HepG2 (cell line): ENCODE results near the gene VSNL1. TPM values are rescaled to one million over a fixed set of nuclear protein-coding genes. Genes with fewer than 3 reads are reported as not detected.
A peak's percentile ranks its signal among the peaks of the same experiment; 100 is the strongest.

Experiments
- ARHGAP35 ChIP-seq: sonication (generic); formaldehyde crosslinking; IDR thresholded peaks from 2 replicates; pipeline ENCODE4 v1.9.0; 2022; ENCODE audit warnings: mild to moderate bottlenecking, inconsistent platforms, moderate library complexity, missing genetic modification reagents, borderline replicate concordance
- BRD4 ChIP-seq: sonication (generic); formaldehyde crosslinking; IDR thresholded peaks from 2 replicates; pipeline ENCODE4 v1.4.0; 2020; ENCODE audit warnings: missing genetic modification reagents
- CAMTA2 ChIP-seq: sonication (generic); formaldehyde crosslinking; IDR thresholded peaks from 2 replicates; pipeline ENCODE4 v1.4.0; 2020; ENCODE audit warnings: mild to moderate bottlenecking, missing genetic modification reagents, borderline replicate concordance
- CBX5 ChIP-seq: sonication (generic); formaldehyde crosslinking; IDR thresholded peaks from 2 replicates; pipeline ENCODE4 v1.4.0; 2020; ENCODE audit warnings: missing genetic modification reagents, borderline replicate concordance
- CHD4 ChIP-seq: fragments of 200-600 bp; sonication (generic); IDR thresholded peaks from 2 replicates; pipeline ENCODE4 v1.7.0; 2017; ENCODE audit warnings: mild to moderate bottlenecking, low read length, borderline replicate concordance
- CREM ChIP-seq, 2 experiments: sonication (generic) in 1 of 2; formaldehyde crosslinking in 1 of 2; IDR thresholded peaks; 2 replicates each; pipeline versions ENCODE4 v1.4.0 to v1.6.1; 2016 to 2020; ENCODE audit warnings: antibody characterized with exemption in 1 of 2, mild to moderate bottlenecking in 1 of 2, missing genetic modification reagents in 1 of 2
- EP300 ChIP-seq, 3 experiments: sonication (generic) in 1 of 3; formaldehyde crosslinking in 1 of 3; IDR thresholded peaks; 2 replicates each; pipeline versions ENCODE4 v1.5.1 to v1.6.1; 2011 to 2020; ENCODE audit warnings: low read depth in 2 of 3, low read length in 2 of 3, borderline replicate concordance in 1 of 3, improper control_type of control experiment in 1 of 3, mild to moderate bottlenecking in 1 of 3, missing genetic modification reagents in 1 of 3, moderate library complexity in 1 of 3
- ETV5 ChIP-seq: IDR thresholded peaks from 2 replicates; pipeline ENCODE4 v1.6.1; 2018; ENCODE audit warnings: missing biosample characterization, missing genetic modification reagents, inconsistent platforms, borderline replicate concordance
- FOXJ3 ChIP-seq: sonication (generic); formaldehyde crosslinking; IDR thresholded peaks from 2 replicates; pipeline ENCODE4 v1.4.0; 2020; ENCODE audit warnings: missing genetic modification reagents, mild to moderate bottlenecking, borderline replicate concordance
- KLF13 ChIP-seq: sonication (generic); formaldehyde crosslinking; IDR thresholded peaks from 2 replicates; pipeline ENCODE4 v1.4.0; 2020; ENCODE audit warnings: mild to moderate bottlenecking, missing genetic modification reagents
- MIXL1 ChIP-seq: IDR thresholded peaks from 2 replicates; pipeline ENCODE4 v1.6.1; 2016
- NAIF1 ChIP-seq: sonication (generic); formaldehyde crosslinking; IDR thresholded peaks from 2 replicates; pipeline ENCODE4 v1.5.0; 2020; ENCODE audit warnings: mild to moderate bottlenecking, missing genetic modification reagents, borderline replicate concordance
- PPARG ChIP-seq: conservative IDR thresholded peaks from 2 replicates; pipeline ENCODE4 v1.6.1; 2016; ENCODE audit warnings: missing biosample characterization, missing genetic modification reagents
- SKI ChIP-seq: fragments of 450-650 bp; IDR thresholded peaks from one replicate; pipeline ENCODE4 v1.6.1; 2018; ENCODE audit warnings: mild to moderate bottlenecking; ENCODE audit not compliant: partially characterized antibody
- SOX5 ChIP-seq: IDR thresholded peaks from 2 replicates; pipeline ENCODE4 v1.6.1; 2016; ENCODE audit warnings: borderline replicate concordance
- TARDBP ChIP-seq: sonication (generic); formaldehyde crosslinking; IDR thresholded peaks from 2 replicates; pipeline ENCODE4 v1.8.0; 2022; ENCODE audit warnings: mild to moderate bottlenecking, missing genetic modification reagents
- ZBTB42 ChIP-seq: sonication (generic); formaldehyde crosslinking; IDR thresholded peaks from 2 replicates; pipeline ENCODE4 v1.5.0; 2020; ENCODE audit warnings: mild to moderate bottlenecking, missing genetic modification reagents
- ZEB1 ChIP-seq: IDR thresholded peaks from 2 replicates; pipeline ENCODE4 v1.6.1; 2012; ENCODE audit warnings: mild to moderate bottlenecking, low read depth, inconsistent platforms; ENCODE audit not compliant: insufficient replicate concordance
- ZFP36L2 ChIP-seq: sonication (generic); formaldehyde crosslinking; IDR thresholded peaks from 2 replicates; pipeline ENCODE4 v1.4.0; 2020; ENCODE audit warnings: missing genetic modification reagents
- ZFX ChIP-seq: sonication (generic); formaldehyde crosslinking; IDR thresholded peaks from 2 replicates; pipeline ENCODE4 v1.4.0; 2020; ENCODE audit warnings: mild to moderate bottlenecking, low read depth, missing genetic modification reagents, moderate library complexity
- ZNF143 ChIP-seq: sonication (generic); formaldehyde crosslinking; IDR thresholded peaks from 2 replicates; pipeline ENCODE4 v1.4.0; 2020; ENCODE audit warnings: missing genetic modification reagents
- ZNF354B ChIP-seq: sonication (generic); formaldehyde crosslinking; IDR thresholded peaks from 2 replicates; pipeline ENCODE4 v1.8.0; 2022; ENCODE audit warnings: mild to moderate bottlenecking, missing genetic modification reagents
- ZNF468 ChIP-seq: sonication (generic); formaldehyde crosslinking; IDR thresholded peaks from 2 replicates; pipeline ENCODE4 v1.8.0; 2022; ENCODE audit warnings: mild to moderate bottlenecking, moderate library complexity, missing genetic modification reagents
- ZNF572 ChIP-seq: sonication (generic); formaldehyde crosslinking; IDR thresholded peaks from 2 replicates; pipeline ENCODE4 v1.5.1; 2020; ENCODE audit warnings: mild to moderate bottlenecking, missing genetic modification reagents
- ZNF660 ChIP-seq: sonication (generic); formaldehyde crosslinking; IDR thresholded peaks from 2 replicates; pipeline ENCODE4 v1.5.1; 2020; ENCODE audit warnings: mild to moderate bottlenecking, low read depth, missing genetic modification reagents, borderline replicate concordance
- ZSCAN20 ChIP-seq: sonication (generic); formaldehyde crosslinking; IDR thresholded peaks from 2 replicates; pipeline ENCODE4 v1.4.0; 2020; ENCODE audit warnings: missing genetic modification reagents, mild to moderate bottlenecking, borderline replicate concordance
- polyA plus RNA-seq, 8 experiments: library from polyadenylated mRNA; depleted of rRNA in 3 of 8; stranded (reverse) in 7 of 8; unstranded in 1 of 8; fragments of >200 nt; fragmentation: Illumina TruSeq in 4 of 8; extraction: Trizol in 4 of 8; gene quantifications; 2 replicates each; pipeline versions ENCODE4 v1.2.1 to v1.2.3, GENCODE V29; 2011 to 2016; ENCODE audit warnings: low read depth in 4 of 8, missing spikeins in 1 of 8, mixed read lengths in 1 of 8; ENCODE audit not compliant: insufficient read depth in 1 of 8
- total RNA-seq, 5 experiments: library from RNA; depleted of rRNA; stranded (reverse); fragments of >200 nt; fragmentation: Illumina TruSeq; extraction: Trizol; gene quantifications; 2 replicates each; pipeline ENCODE4 v1.2.3, GENCODE V29; 2016; ENCODE audit warnings: low read depth in 1 of 5
- TF ChIP-seq, protein P1 (sequence below): sonication (generic); formaldehyde crosslinking; conservative IDR thresholded peaks from 2 replicates; pipeline ENCODE4 v1.5.0; 2020; ENCODE audit warnings: missing genetic modification reagents
- TF ChIP-seq, protein P2 (sequence below): IDR thresholded peaks from 2 replicates; pipeline ENCODE4 v1.6.1; 2016; ENCODE audit warnings: missing compliant biosample characterization, missing genetic modification reagents, borderline replicate concordance

The VSNL1 gene
- total and polyA plus RNA-seq, 2 of the 13 experiments (the other 11 are each of a cell fraction or from before 2014, with no cell fraction given) = 63.2 to 95.9 TPM

DNA sequence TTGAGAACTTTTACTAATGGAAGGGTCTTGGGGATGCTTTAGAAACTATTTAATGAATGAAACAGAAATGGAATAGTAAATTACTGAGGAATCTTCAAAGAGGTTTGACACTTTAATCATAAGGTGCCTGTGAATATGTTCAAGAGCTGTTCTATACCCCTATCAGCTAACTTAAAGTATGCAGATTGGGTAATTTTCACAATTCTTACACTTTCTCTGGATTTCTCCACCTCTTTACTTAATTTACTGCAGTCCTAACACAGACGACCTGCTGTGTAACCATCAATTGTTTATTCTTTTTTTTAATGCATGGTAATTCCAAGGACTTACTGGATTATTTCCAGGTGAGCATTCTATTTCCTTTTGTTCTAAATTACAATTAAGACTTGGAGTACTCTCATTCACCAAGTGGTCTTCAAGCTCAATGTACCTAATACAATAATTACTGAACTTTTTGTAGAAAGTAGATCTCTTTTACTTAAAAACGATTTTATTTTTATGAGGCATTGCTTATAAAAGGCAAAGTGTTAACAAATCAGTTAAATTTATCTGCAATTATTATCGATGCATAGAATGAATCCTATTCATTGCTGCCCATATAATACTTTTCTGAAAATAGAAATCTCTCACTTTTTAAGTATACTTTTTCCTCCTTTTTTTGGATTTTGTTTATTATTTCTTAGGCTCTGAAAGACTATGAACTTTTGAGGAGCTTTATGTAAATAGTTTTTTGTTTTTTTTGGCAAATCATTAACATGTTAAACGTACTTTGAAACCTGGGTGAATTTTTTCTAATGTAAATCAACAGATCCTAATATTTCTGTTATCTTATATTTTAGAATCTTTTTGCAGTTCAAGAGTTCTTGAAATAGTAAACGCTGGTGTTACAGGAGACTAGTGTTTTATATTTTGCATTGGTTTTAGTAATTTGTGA, 5.5 kb downstream of the VSNL1 start (continued):
- TF ChIP-seq BRD4 (no peak), ZFP36L2 (no peak), ZNF572 (CRISPR knock-in tag) (no peak), ZBTB42 (CRISPR knock-in tag) (no peak), ZEB1 (no peak), ZFX (CRISPR knock-in tag) (no peak), ZNF354B (CRISPR knock-in tag) (no peak), PPARG (CRISPR knock-in tag) (0 out of 2 replicates have a peak, but pooled peaks have one; percentile 55), CHD4 (peak; percentile 76; the same call in 1 of the 2 replicates), CREM (IDR thresholded peaks at IDR 0.05) (peak; percentile 69; the same call in 1 of the 2 replicates), CREM (CRISPR knock-in tag; IDR thresholded peaks at IDR 0.05) (no peak), ZSCAN20 (CRISPR knock-in tag) (no peak), KLF13 (CRISPR knock-in tag) (no peak), SOX5 (CRISPR knock-in tag) (peak; percentile 39; the same call in 1 of the 2 replicates), ARHGAP35 (CRISPR knock-in tag) (no peak), CBX5 (no peak), ZNF660 (CRISPR knock-in tag) (no peak), FOXJ3 (peak; percentile 42; the same call in 1 of the 2 replicates), EP300 (IDR thresholded peaks at IDR 0.05; ENCODE audit: low read depth in 2 of 2, low read length in 2 of 2) (peak in 1 of 2 experiments; percentile 73; a peak in 2 of 4 replicates), EP300 (CRISPR knock-in tag; IDR thresholded peaks at IDR 0.05; ENCODE audit: borderline replicate concordance) (no peak), MIXL1 (CRISPR knock-in tag) (no peak), ETV5 (CRISPR knock-in tag) (no peak), SKI (no peak), ZNF468 (CRISPR knock-in tag) (no peak), TARDBP (CRISPR knock-in tag) (0 out of 2 replicates have a peak, but pooled peaks have one; percentile 6), CAMTA2 (CRISPR knock-in tag) (no peak), ZNF143 (CRISPR knock-in tag) (no peak), NAIF1 (no peak)
- TF ChIP-seq, protein P1, sequence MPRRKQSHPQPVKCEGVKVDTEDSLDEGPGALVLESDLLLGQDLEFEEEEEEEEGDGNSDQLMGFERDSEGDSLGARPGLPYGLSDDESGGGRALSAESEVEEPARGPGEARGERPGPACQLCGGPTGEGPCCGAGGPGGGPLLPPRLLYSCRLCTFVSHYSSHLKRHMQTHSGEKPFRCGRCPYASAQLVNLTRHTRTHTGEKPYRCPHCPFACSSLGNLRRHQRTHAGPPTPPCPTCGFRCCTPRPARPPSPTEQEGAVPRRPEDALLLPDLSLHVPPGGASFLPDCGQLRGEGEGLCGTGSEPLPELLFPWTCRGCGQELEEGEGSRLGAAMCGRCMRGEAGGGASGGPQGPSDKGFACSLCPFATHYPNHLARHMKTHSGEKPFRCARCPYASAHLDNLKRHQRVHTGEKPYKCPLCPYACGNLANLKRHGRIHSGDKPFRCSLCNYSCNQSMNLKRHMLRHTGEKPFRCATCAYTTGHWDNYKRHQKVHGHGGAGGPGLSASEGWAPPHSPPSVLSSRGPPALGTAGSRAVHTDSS = no peak
- TF ChIP-seq, protein P2, sequence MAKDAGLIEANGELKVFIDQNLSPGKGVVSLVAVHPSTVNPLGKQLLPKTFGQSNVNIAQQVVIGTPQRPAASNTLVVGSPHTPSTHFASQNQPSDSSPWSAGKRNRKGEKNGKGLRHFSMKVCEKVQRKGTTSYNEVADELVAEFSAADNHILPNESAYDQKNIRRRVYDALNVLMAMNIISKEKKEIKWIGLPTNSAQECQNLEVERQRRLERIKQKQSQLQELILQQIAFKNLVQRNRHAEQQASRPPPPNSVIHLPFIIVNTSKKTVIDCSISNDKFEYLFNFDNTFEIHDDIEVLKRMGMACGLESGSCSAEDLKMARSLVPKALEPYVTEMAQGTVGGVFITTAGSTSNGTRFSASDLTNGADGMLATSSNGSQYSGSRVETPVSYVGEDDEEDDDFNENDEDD (CRISPR knock-in tag) = no peak
